ENCODE data around the gene FCER1G.

FCER1G gene

GRCh38 chr1:161215076-161215475 lies at the start of gene FCER1G:
TSS of gene FCER1G (plus strand) at chr1:161215295. CDS start at chr1:161215322, 27 bp downstream.
- no peak for DNase-seq (ENCODE audit: low spot score)

- peak; percentile 99 for DNase-seq (ENCODE audit: low spot score)
Observed at GRCh38 chr1:161165742-161166668, 49.1 kb upstream of the FCER1G start, which contains the start of gene PPOX. TSS of gene PPOX (plus strand) at chr1:161166426. CDS start at chr1:161166848, 422 bp downstream.

GRCh38 chr1:161166669-161167548 lies 48.2 kb upstream of the FCER1G start:
- DNase-seq (ENCODE audit: low spot score), result no peak

- DNase-seq (ENCODE audit: low spot score), result no peak
Observed at GRCh38 chr1:161168906-161169305, 46.2 kb upstream of the FCER1G start.

- no peak for DNase-seq (ENCODE audit: low spot score)
Observed at GRCh38 chr1:161171191-161171590, 43.9 kb upstream of the FCER1G start.

GRCh38 chr1:161171696-161172095 lies 43.4 kb upstream of the FCER1G start:
- DNase-seq (ENCODE audit: low spot score), result no peak

GRCh38 chr1:161172349-161172748 lies 42.7 kb upstream of the FCER1G start:
- no peak for DNase-seq (ENCODE audit: low spot score)

GRCh38 chr1:161172776-161173376 lies 42.2 kb upstream of the FCER1G start:
- no peak for DNase-seq (ENCODE audit: low spot score)

- DNase-seq (ENCODE audit: low spot score), result no peak
Observed at GRCh38 chr1:161173711-161174110, 41.4 kb upstream of the FCER1G start.

GRCh38 chr1:161174911-161175310 lies 40.2 kb upstream of the FCER1G start:
- no peak for DNase-seq (ENCODE audit: low spot score)

GRCh38 chr1:161175771-161176453 lies 39.2 kb upstream of the FCER1G start:
- DNase-seq (ENCODE audit: low spot score), result no peak

- no peak for DNase-seq (ENCODE audit: low spot score)
Observed at GRCh38 chr1:161176468-161177111, 38.5 kb upstream of the FCER1G start.

- DNase-seq (ENCODE audit: low spot score), result peak; percentile 84
Observed at GRCh38 chr1:161177112-161177935, 37.8 kb upstream of the FCER1G start, which contains the start of gene B4GALT3. TSS of gene B4GALT3 (minus strand) at chr1:161177507. CDS start at chr1:161176060, 1,447 bp downstream.

GRCh38 chr1:161177936-161178244 lies 37.2 kb upstream of the FCER1G start:
- no peak for DNase-seq (ENCODE audit: low spot score)

GRCh38 chr1:161179698-161180097 lies 35.4 kb upstream of the FCER1G start:
- no peak for DNase-seq (ENCODE audit: low spot score)

- DNase-seq (ENCODE audit: low spot score), result peak; percentile 28
Observed at GRCh38 chr1:161180639-161181038, 34.5 kb upstream of the FCER1G start.

- DNase-seq (ENCODE audit: low spot score), result no peak
Observed at GRCh38 chr1:161182214-161182613, 32.9 kb upstream of the FCER1G start.

GRCh38 chr1:161185282-161185682 lies 29.8 kb upstream of the FCER1G start:
- peak; percentile 64 for DNase-seq (ENCODE audit: low spot score)

GRCh38 chr1:161185732-161186311 lies 29.3 kb upstream of the FCER1G start:
- no peak for DNase-seq (ENCODE audit: low spot score)

GRCh38 chr1:161187311-161187710 lies 27.8 kb upstream of the FCER1G start:
- DNase-seq (ENCODE audit: low spot score), result no peak
